ENCODE measurements around the gene CDK5RAP2.

DNA sequence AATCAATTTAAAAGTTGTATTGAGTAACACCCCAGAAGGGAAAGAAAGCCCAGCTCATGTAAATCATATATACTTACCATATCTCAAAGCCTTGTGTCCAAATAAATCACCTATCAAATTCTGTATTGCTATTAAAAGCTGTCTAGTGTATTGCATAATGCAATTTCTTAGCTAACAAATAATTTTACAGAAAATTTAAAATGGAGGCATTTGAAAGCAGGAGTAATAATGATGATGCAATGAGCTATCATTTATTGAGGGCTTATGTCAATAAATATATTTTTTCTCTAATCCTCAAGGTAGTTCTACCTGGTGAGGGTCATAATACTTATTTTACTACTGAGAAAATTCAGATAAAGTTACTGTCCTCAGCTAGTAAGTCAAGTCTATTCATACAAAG lies 42.8 kb upstream of the CDK5RAP2 start:
- TF ChIP-seq, protein P1, sequence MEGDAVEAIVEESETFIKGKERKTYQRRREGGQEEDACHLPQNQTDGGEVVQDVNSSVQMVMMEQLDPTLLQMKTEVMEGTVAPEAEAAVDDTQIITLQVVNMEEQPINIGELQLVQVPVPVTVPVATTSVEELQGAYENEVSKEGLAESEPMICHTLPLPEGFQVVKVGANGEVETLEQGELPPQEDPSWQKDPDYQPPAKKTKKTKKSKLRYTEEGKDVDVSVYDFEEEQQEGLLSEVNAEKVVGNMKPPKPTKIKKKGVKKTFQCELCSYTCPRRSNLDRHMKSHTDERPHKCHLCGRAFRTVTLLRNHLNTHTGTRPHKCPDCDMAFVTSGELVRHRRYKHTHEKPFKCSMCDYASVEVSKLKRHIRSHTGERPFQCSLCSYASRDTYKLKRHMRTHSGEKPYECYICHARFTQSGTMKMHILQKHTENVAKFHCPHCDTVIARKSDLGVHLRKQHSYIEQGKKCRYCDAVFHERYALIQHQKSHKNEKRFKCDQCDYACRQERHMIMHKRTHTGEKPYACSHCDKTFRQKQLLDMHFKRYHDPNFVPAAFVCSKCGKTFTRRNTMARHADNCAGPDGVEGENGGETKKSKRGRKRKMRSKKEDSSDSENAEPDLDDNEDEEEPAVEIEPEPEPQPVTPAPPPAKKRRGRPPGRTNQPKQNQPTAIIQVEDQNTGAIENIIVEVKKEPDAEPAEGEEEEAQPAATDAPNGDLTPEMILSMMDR (IDR thresholded peaks at IDR 0.05), result no peak
- no peak for TF ChIP-seq POLR2A (IDR thresholded peaks at IDR 0.05)
